ENCODE data around the gene EXOC3L4.

The EXOC3L4 gene

GRCh38 chr14:103052407-103052806, 42.1 kb upstream of the EXOC3L4 start:
- ATAC-seq, result no peak
- TF ChIP-seq PPARA (CRISPR knock-in tag; IDR thresholded peaks at IDR 0.05; ENCODE audit: borderline replicate concordance), result no peak

- no peak for ATAC-seq
- TF ChIP-seq ZNF8 (CRISPR knock-in tag; IDR thresholded peaks at IDR 0.05) (no peak), OSR1 (CRISPR knock-in tag; IDR thresholded peaks at IDR 0.05) (no peak)
Measured at GRCh38 chr14:103055695-103056094, 38.8 kb upstream of the EXOC3L4 start.

DNA sequence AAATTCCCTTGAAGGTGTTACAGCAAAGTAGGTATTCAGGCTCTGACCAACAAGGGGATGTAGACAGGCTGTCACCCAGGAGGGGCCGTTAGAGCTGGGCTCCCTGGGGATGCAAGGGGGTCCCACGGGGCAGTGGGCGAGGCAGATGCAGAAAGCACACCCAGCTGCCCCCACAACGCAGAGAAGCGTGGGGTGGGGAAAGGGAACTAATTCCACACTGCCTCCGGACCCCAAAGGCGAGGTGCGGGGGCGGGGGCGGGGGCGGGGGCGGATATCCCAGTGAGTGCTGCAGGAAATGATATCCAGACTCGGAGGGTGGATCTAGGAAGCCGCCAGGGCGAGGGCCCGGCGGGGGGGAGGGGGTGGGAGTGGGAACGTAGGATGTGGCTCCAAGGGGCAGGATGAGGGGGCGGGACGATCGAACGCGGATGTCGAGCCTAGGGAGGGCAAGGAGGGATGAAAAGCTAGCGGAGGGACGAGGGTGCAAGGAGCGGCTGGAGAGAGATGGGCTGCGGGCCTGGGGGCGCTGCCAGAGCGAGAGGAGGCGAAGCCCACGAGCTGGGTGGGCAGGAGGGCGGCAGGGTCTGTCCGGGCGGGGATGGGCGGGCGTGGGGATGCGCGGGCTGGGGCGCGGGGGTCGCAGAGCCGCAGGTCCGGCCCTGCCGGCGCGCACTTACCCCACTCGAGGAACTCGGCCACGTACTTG, 38.0 kb upstream of the EXOC3L4 start:
- TF ChIP-seq ZNF8 (CRISPR knock-in tag; IDR thresholded peaks at IDR 0.05), result no peak
- peak; percentile 75 for ATAC-seq

DNA sequence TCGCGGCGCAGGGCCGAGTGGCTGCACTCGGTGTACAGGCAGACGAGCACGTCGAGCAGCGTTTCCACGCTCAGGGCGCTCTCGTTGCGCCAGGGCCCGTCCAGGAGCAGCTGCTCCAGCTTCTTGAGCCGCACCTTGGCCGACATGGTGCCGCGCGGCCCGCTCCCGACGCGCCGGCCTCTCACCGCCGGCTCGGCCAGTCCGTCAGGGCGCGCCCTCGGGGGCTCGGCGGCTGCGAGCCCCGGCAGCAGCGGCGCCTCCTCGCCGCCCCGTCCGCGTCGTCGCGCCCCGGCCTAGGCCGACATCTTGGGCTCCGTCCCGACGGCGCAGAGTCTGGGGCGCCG, 37.5 kb upstream of the EXOC3L4 start:
- ATAC-seq, result peak; percentile 21

DNA sequence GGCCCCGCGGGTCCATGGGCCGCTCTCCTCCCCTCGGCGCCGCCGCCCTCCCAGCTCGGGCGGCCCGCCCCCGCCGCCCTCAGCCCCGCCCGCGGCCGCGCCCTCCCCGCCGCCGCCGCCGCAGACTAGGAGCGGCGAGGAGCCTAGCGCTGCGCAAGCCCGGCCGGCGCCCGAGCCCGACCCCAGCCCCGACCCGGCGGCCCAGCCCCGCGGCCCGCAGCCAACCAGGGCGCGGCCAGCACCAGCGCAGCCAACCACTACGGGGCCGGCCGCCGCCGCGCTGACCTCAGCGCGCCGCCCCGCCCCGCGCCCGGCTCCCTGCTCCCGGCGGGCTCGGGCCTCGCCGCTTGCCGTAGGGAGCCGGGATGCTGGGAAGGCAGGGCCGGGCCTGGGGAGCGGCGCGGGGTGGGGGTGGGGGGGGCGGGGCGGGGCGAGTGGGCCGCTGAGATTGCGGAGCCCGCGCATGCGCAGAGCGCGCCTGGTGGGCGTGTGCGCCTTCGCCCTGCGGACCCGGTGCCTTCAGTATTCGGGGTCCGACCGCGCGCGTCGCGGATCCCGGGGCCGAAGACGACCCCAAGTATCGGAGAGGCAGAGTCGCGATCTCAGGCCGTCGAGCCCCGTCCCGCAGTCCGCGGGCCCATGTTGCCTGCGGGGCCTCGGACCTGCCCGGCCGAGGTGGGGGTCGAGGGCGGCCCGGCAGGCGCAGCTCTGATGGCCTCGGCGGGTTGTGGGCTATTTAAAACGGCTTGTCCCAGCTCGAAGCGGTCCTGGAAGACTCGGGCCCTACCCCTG, 37.0 kb upstream of the EXOC3L4 start, which contains the start of gene CDC42BPB:
Gene CDC42BPB (minus strand): TSS at position 178 of the 792 bp plus-strand sequence. CDS start 376 bp downstream, outside the sequence.
- peak; percentile 86 for ATAC-seq
- TF ChIP-seq RARB (CRISPR knock-in tag; IDR thresholded peaks at IDR 0.05) (no peak), ZNF565 (CRISPR knock-in tag; conservative IDR thresholded peaks at IDR 0.05; ENCODE audit: low read depth) (no peak), ZNF70 (CRISPR knock-in tag; IDR thresholded peaks at IDR 0.05) (no peak), GLIS3 (CRISPR knock-in tag; IDR thresholded peaks at IDR 0.05) (no peak), ISL1 (CRISPR knock-in tag; IDR thresholded peaks at IDR 0.05) (no peak), CSDC2 (CRISPR knock-in tag; IDR thresholded peaks at IDR 0.05) (no peak), ZNF8 (CRISPR knock-in tag; IDR thresholded peaks at IDR 0.05) (no peak), SNAI2 (CRISPR knock-in tag; IDR thresholded peaks at IDR 0.05) (no peak), POU6F1 (CRISPR knock-in tag; IDR thresholded peaks at IDR 0.05; ENCODE audit: borderline replicate concordance, low read depth) (no peak)
- TF ChIP-seq, protein P1, sequence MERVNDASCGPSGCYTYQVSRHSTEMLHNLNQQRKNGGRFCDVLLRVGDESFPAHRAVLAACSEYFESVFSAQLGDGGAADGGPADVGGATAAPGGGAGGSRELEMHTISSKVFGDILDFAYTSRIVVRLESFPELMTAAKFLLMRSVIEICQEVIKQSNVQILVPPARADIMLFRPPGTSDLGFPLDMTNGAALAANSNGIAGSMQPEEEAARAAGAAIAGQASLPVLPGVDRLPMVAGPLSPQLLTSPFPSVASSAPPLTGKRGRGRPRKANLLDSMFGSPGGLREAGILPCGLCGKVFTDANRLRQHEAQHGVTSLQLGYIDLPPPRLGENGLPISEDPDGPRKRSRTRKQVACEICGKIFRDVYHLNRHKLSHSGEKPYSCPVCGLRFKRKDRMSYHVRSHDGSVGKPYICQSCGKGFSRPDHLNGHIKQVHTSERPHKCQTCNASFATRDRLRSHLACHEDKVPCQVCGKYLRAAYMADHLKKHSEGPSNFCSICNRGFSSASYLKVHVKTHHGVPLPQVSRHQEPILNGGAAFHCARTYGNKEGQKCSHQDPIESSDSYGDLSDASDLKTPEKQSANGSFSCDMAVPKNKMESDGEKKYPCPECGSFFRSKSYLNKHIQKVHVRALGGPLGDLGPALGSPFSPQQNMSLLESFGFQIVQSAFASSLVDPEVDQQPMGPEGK (CRISPR knock-in tag; IDR thresholded peaks at IDR 0.05; ENCODE audit: borderline replicate concordance), result no peak

More for the DNA sequence above, 37.5 kb upstream of the EXOC3L4 start:
- TF ChIP-seq ZC3H10 (CRISPR knock-in tag; IDR thresholded peaks at IDR 0.05), result no peak
- no peak for TF ChIP-seq ZNF70 (CRISPR knock-in tag; IDR thresholded peaks at IDR 0.05)
- TF ChIP-seq TSHZ2 (CRISPR knock-in tag; IDR thresholded peaks at IDR 0.05), result no peak
- no peak for TF ChIP-seq TOX (CRISPR knock-in tag; IDR thresholded peaks at IDR 0.05; ENCODE audit: borderline replicate concordance)
- TF ChIP-seq ARNTL (CRISPR knock-in tag; IDR thresholded peaks at IDR 0.05; ENCODE audit: borderline replicate concordance, low read depth), result no peak
- no peak for TF ChIP-seq ZNF565 (CRISPR knock-in tag; conservative IDR thresholded peaks at IDR 0.05; ENCODE audit: low read depth)
- no peak for TF ChIP-seq CSRNP3 (CRISPR knock-in tag; IDR thresholded peaks at IDR 0.05)
- no peak for TF ChIP-seq ISL1 (CRISPR knock-in tag; IDR thresholded peaks at IDR 0.05)
- TF ChIP-seq CSDC2 (CRISPR knock-in tag; IDR thresholded peaks at IDR 0.05), result no peak
- no peak for TF ChIP-seq PPARA (CRISPR knock-in tag; IDR thresholded peaks at IDR 0.05; ENCODE audit: borderline replicate concordance)
- no peak for TF ChIP-seq ZFP3 (CRISPR knock-in tag; IDR thresholded peaks at IDR 0.05)
- TF ChIP-seq, protein P1 (CRISPR knock-in tag; IDR thresholded peaks at IDR 0.05; ENCODE audit: borderline replicate concordance), result no peak
- TF ChIP-seq ZNF8 (CRISPR knock-in tag; IDR thresholded peaks at IDR 0.05), result no peak
- TF ChIP-seq GLIS3 (CRISPR knock-in tag; IDR thresholded peaks at IDR 0.05), result no peak
